Bronchial epithelial cell (primary cell): ENCODE data around the gene EIF2AK2. TPM values are rescaled to one million over a fixed set of nuclear protein-coding genes. Genes with fewer than 3 reads are reported as not detected.

Experiments
- DNase-seq: peaks from one replicate; pipeline ENCODE4 v3.0.0-alpha.2; 2010; ENCODE audit warnings: low read depth
- FAIRE-seq: peaks from 2 replicates; lab custom pipeline; 2011; peaks lifted over from hg19 to GRCh38; lab: Jason Lieb, UNC
- H3K27me3 ChIP-seq: 2 replicates; pipeline ENCODE4 v1.5.1; 2011; ENCODE audit warnings: low read length; ENCODE audit not compliant: control insufficient read depth, insufficient read depth
- H3K36me3 ChIP-seq: 2 replicates; pipeline ENCODE4 v1.5.1; 2011; ENCODE audit warnings: low read length; ENCODE audit not compliant: control insufficient read depth, insufficient read depth
- H3K4me3 ChIP-seq: 2 replicates; pipeline ENCODE4 v1.5.1; 2011; ENCODE audit warnings: mild to moderate bottlenecking, low read depth, low read length, control low read depth
- total RNA-seq: library from RNA; depleted of rRNA; stranded (reverse); fragments of >200 nt; gene quantifications from 2 replicates; pipeline ENCODE4 v1.2.1, GENCODE V29; 2014
- TF ChIP-seq, protein P1 (sequence below): IDR thresholded peaks from 2 replicates; pipeline ENCODE4 v1.5.1; 2011; ENCODE audit warnings: mild to moderate bottlenecking, moderate library complexity, low read length, control low read depth, inconsistent platforms; ENCODE audit not compliant: insufficient read depth, severe bottlenecking

Gene EIF2AK2
- total RNA-seq, 1 donor from 2014 or later = 10.5 TPM

DNA sequence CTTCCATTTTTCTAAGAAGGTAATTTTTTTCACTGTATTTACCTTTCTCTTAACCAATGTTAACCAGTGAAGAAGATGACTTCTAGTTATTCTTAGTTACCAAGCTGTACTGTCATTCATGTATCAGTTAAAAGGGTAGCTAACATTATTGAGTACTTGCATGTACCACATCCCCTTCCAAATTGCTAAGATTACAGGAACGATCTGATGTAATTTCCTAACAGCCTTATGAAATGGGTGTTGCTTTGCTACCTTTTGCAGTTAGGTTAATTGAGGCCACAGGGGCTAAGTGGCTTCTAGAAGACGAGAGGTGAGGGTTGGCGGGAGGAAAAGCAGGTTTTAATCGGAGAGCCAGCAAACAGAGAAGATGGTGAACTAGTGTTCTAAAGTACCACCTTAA lies 33.5 kb upstream of the EIF2AK2 start:
- FAIRE-seq (no peak), DNase-seq (no peak)
- H3K36me3 ChIP-seq = no peaks in the 10 kb centered on the region
- TF ChIP-seq, protein P1, sequence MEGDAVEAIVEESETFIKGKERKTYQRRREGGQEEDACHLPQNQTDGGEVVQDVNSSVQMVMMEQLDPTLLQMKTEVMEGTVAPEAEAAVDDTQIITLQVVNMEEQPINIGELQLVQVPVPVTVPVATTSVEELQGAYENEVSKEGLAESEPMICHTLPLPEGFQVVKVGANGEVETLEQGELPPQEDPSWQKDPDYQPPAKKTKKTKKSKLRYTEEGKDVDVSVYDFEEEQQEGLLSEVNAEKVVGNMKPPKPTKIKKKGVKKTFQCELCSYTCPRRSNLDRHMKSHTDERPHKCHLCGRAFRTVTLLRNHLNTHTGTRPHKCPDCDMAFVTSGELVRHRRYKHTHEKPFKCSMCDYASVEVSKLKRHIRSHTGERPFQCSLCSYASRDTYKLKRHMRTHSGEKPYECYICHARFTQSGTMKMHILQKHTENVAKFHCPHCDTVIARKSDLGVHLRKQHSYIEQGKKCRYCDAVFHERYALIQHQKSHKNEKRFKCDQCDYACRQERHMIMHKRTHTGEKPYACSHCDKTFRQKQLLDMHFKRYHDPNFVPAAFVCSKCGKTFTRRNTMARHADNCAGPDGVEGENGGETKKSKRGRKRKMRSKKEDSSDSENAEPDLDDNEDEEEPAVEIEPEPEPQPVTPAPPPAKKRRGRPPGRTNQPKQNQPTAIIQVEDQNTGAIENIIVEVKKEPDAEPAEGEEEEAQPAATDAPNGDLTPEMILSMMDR = no peak
- no peaks in the 10 kb centered on the region for H3K27me3 ChIP-seq
- no peak overlapping the region for H3K4me3 ChIP-seq

DNA sequence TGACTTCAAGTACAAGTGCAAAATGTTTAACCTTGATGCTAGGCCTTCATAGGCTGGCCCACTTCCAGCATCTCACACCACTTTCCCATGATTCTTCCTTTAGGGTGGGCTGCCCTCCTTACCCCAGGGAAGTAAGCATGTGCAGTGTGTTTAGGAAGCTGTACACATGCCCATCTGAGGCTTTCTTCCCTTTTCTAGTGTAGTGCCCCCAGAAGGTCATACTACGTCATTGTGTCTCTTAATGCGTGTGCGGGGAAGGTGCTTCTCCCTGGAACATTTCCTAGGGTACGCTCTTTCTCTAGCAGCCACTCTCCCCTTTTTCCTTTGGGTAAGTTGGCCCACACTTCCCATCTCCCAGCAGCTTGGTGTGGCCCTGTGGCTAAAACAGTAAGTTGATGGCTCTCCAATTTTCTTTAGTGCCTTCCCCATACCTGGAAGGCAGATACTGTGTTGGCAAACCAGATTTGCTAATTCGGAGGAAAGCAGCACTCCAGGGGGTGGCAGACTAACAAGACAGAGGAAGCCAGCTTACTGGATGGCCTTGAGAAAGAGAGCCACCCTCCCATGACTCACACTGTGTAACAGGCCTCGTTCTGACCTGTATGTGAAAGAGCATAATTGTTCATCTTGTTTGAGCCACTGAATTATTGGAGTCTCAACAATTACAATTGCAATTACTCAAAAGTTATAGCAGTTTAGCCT lies 32.8 kb upstream of the EIF2AK2 start:
- DNase-seq (peak; percentile 91), FAIRE-seq (peak; percentile 60)
- Histone ChIP-seq H3K36me3 (no peaks in the 10 kb centered on the region), H3K4me3 (no peak overlapping the region), H3K27me3 (no peaks in the 10 kb centered on the region)
- TF ChIP-seq, protein P1 = no peak

- H3K4me3 ChIP-seq = no peak within 1 kb of the TSS
- no peaks in the 10 kb centered on the region for H3K36me3 ChIP-seq
- TF ChIP-seq, protein P1 = no peak
- no peak for FAIRE-seq
- DNase-seq = no peak
- H3K27me3 ChIP-seq = no peaks in the 10 kb centered on the region
Observed at GRCh38 chr2:37188570-37188969, 31.8 kb upstream of the EIF2AK2 start, which contains the start of gene SULT6B1. TSS of gene SULT6B1 (minus strand) at chr2:37188670. CDS start at chr2:37188640, 30 bp downstream.

- TF ChIP-seq, protein P1 = no peak
- H3K27me3 ChIP-seq = no peaks in the 10 kb centered on the region
- no peaks in the 10 kb centered on the region for H3K36me3 ChIP-seq
- DNase-seq (no peak), FAIRE-seq (no peak)
- no peak overlapping the region for H3K4me3 ChIP-seq
Observed at GRCh38 chr2:37181726-37182684, 25.2 kb upstream of the EIF2AK2 start.

GRCh38 chr2:37180640-37181039 lies 23.9 kb upstream of the EIF2AK2 start:
- TF ChIP-seq, protein P1 = no peak
- FAIRE-seq = no peak
- no peak overlapping the region for H3K4me3 ChIP-seq

More at GRCh38 chr2:37180640-37181039, 23.9 kb upstream of the EIF2AK2 start:
- Histone ChIP-seq H3K36me3 (no peaks in the 10 kb centered on the region), H3K27me3 (no peaks in the 10 kb centered on the region)
- no peak for DNase-seq
